GM19035 (cell line): ENCODE results near the gene TREX2.

Experiments
- ATAC-seq: cut with Tn5 transposase; IDR thresholded peaks from one replicate; pipeline ENCODE4 v1.9.1; 2021; ENCODE audit not compliant: unreplicated experiment

TREX2 gene

GRCh38 chrX:153457136-153457825 is 11.4 kb upstream of the TREX2 start:
- no peak for ATAC-seq

DNA sequence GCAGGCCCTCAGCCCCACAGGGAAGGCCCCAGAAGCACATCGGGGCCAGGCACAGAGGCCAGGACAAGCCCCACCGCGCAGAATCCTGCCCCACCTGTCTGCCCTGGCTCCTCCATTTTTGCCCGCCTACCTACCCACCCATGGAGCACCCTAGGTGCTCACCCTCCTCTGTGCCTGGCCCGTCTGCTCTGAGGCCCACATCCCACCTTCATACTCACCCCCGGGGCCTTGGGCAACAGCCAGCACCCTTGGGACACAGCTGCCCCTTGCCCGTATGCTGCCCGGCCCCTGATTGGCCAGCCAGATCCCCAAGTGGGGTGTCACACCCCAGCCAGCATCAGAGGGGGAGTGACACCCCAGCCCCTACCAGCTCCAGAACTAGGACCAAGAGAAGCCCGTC is 10.8 kb upstream of the TREX2 start:
- no peak for ATAC-seq

DNA sequence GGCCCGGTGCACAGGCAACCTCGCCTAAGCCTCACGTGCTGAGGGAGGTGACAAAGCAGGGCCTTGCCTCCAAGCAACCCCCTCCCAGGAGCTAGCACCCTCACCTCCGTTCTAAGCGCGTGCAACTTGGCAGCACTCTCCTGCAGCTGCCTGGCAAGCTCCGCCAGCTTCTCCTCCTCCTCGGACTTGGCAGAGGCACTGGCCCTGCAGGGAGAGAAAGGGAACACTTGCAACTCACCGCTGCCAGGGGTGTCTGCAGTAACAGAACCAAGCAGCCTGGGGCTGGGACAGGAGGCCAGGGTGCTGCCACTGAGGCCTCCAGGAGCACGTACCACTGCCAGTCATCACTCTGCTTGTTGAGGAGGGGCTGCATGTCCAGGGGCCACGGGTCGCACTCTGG is 10.3 kb upstream of the TREX2 start:
- no peak for ATAC-seq

GRCh38 chrX:153455571-153455970 is 9.7 kb upstream of the TREX2 start:
- no peak for ATAC-seq

- ATAC-seq: no peak
These were observed 9.2 kb upstream of the TREX2 start for GRCh38 chrX:153454901-153455550.

DNA sequence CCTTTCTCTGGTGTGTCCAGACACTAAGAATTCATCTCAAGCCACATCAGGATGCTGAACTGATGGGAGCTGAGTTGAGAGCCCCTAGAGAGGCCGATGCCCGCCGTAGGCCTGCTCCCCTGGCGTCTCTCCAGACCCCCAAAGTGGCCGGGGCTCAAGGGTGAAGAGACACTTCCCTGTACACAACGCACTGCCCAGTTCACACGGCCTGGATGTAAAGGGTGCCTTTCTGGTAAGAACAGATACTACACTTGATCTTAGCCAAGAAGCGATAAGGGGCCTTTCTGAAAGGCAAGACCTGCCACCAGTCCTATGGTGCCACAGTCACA is 5.1 kb upstream of the TREX2 start:
- no peak for ATAC-seq

- no peak for ATAC-seq
These were observed 4.5 kb upstream of the TREX2 start for GRCh38 chrX:153450114-153450948.

GRCh38 chrX:153449368-153450113 is 3.7 kb upstream of the TREX2 start:
- ATAC-seq: no peak

DNA sequence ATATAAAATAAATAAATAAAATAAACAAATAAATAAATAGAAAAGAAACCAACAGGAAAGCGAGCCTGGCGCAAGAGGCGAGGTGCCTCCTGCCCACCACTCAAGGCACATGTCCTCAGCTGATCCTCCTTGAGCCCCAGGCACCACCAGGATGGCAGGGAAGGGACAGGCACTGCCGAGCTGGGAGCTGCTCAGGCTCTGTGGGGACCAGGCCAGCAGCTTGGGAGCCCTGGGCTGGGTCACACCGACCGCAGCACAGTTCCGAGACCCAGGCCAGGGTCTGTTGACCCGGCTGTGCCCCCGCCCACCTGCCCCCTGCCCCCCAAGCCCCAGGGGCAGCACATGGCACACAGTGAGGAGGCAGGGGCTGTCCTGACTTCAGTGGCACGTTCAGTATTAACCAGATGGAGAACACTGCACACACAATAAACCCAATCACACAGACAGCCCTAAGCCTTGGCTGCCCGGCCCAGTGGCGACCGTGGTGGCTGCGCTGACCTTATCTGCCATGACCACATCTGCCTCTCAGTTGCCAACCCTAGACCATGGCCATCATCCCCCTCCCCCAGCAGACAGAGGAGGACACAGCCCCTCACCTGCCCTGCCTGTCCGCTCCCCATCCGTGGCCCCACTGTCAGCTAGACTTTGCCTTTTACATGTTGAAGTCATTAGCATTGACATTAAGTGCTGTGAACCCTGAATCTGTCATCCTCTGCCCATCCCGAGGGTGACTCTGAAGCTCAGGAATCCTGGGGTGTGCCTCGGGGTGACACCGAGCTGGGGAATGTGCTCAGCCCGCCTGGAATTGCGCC is 2.9 kb upstream of the TREX2 start:
- ATAC-seq: no peak

- ATAC-seq: no peak
These were observed 1.7 kb upstream of the TREX2 start for GRCh38 chrX:153447581-153447960.

GRCh38 chrX:153446950-153447580 is 1.2 kb upstream of the TREX2 start:
- ATAC-seq: no peak

DNA sequence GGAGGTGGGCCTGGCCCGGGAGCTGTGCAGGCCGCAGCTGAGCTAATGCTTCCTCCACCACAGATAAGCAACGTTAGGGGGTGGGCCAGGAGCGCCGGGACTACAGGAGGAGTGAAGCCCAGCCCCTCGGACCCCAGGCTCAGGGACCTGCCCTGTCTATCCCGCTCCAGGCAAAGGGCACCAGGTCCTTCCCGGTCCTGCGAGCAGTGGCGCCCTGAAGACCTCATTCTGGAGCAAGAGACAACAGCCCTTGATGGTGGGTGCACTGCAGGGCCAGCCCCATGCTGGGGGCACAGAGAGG is 730 bp upstream of the TREX2 start:
- no peak for ATAC-seq

DNA sequence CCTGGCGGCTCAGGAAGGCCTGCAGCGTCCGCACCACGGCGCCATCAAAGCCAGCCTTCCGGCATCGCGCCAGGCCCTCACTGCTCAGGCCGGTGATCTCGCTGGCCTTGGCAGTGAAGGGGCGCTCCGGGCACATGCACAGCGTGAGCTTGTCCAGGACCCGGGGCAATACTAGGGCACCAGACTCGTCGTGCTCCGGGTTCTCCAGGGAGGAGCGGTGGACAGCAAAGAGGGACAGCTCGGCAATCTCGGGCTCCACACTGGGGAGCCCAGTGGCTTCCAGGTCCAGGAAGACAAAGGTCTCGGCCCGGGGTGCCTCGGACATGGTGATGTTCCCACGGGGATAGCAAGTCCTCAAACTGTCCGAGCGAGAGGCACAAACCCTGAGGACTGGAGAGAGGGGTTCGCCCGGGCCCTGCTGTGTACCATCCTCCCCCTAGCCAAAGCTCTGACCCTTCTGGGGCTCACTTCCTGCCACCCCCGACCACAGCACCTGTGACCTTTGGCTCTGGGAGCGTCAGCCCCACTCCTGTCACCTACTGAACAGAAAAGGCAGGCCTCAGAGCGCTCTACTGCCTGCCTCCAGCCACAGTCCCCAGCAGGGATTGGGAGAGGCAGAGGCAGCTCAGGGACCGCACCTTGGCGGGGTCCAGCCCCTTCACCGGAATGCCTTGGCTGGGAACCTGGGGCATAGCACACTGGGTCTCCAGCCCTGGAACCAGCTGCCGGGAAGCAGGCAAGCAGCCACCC is 575 bp downstream of the TREX2 start:
- ATAC-seq: no peak

DNA sequence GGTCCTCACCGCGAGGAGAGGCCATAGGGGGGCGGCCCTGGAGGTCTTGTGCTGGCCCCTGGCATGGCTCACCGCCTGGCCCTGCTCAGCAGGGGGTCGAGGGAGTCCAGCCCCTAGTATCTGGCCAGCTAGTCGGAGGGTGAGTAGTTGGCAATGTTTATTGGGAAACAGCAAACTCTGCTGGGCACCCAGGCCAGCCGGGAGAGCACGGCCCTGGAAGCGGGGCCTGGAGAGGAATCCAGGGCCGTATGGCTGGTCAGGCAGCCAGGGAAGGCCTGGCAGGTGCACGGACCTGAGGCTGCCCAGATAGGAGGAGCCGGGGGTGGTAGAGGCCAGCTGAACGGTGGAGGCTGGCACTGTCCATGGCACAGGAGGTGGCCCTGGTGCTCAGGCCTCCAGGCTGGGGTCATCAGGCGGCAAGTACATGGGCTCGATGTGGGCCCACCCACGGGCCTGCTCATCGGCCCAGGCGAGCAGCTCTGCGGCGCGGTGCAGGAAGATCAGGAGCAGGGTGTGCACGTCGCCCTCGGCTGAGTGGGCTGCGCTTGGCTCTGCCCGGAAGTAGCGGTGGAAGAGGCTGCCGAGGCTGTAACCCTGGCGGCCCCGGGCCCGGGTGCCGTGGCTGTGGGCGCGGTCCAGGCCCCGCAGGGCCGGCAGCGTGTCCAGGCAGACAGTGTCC is 1.4 kb downstream of the TREX2 start:
- ATAC-seq: no peak

GRCh38 chrX:153443476-153444332 is 2.2 kb downstream of the TREX2 start:
- no peak for ATAC-seq

- ATAC-seq: no peak
These were observed 3.4 kb downstream of the TREX2 start for GRCh38 chrX:153442463-153442862.

GRCh38 chrX:153441981-153442380 is 3.9 kb downstream of the TREX2 start:
- no peak for ATAC-seq

GRCh38 chrX:153441296-153441695 is 4.6 kb downstream of the TREX2 start:
- ATAC-seq: no peak
